Hepatocyte (in vitro differentiated cells): ENCODE data around the gene TYRP1. TPM values are rescaled to one million over a fixed set of nuclear protein-coding genes. Genes with fewer than 3 reads are reported as not detected.
A peak's percentile ranks its signal among the peaks of the same experiment; 100 is the strongest.

Experiments
- DNase-seq: peaks from one replicate; pipeline ENCODE4 v3.0.0-alpha.2; 2016; ENCODE audit warnings: low spot score
- H2AFZ ChIP-seq: fragments of 200-600 bp; sonication (generic); 2 replicates; pipeline ENCODE4 v1.6.0; 2016; ENCODE audit warnings: antibody characterized with exemption, mild to moderate bottlenecking
- H3K27ac ChIP-seq: fragments of 200-600 bp; sonication (generic); 2 replicates; pipeline ENCODE4 v1.5.1; 2016; ENCODE audit warnings: mild to moderate bottlenecking
- H3K27me3 ChIP-seq: fragments of 200-600 bp; sonication (generic); 2 replicates; pipeline ENCODE4 v1.6.1; 2016
- H3K36me3 ChIP-seq: fragments of 200-600 bp; sonication (generic); replicated peaks from 2 replicates; pipeline ENCODE4 v1.5.1; 2016; ENCODE audit warnings: low read depth; ENCODE audit not compliant: insufficient read depth
- H3K4me1 ChIP-seq: fragments of 200-600 bp; sonication (generic); 2 replicates; pipeline ENCODE4 v1.5.1; 2016; ENCODE audit warnings: mild to moderate bottlenecking, moderate library complexity; ENCODE audit not compliant: insufficient read depth
- H3K4me2 ChIP-seq: fragments of 200-600 bp; sonication (generic); 2 replicates; pipeline ENCODE4 v1.6.0; 2016
- H3K4me3 ChIP-seq: fragments of 200-600 bp; sonication (generic); 2 replicates; pipeline ENCODE4 v1.5.1; 2016; ENCODE audit warnings: mild to moderate bottlenecking
- H3K79me2 ChIP-seq: fragments of 200-600 bp; sonication (generic); 2 replicates; pipeline ENCODE4 v1.6.0; 2017; ENCODE audit warnings: mild to moderate bottlenecking
- H3K9me2 ChIP-seq: fragments of 200-600 bp; sonication (generic); replicated peaks from 2 replicates; pipeline ENCODE4 v1.6.0; 2017; ENCODE audit warnings: mild to moderate bottlenecking; ENCODE audit not compliant: insufficient read depth
- H3K9me3 ChIP-seq: fragments of 200-600 bp; sonication (generic); 2 replicates; pipeline ENCODE4 v1.5.1; 2016; ENCODE audit warnings: low read depth, mild to moderate bottlenecking
- H4K20me1 ChIP-seq: fragments of 200-600 bp; sonication (generic); 2 replicates; pipeline ENCODE4 v1.6.0; 2016; ENCODE audit warnings: mild to moderate bottlenecking; ENCODE audit not compliant: insufficient read depth, poor library complexity, severe bottlenecking
- EZH2 ChIP-seq: fragments of 200-600 bp; sonication (generic); IDR thresholded peaks from 2 replicates; pipeline ENCODE4 v1.6.1; 2016; ENCODE audit warnings: antibody characterized with exemption, mild to moderate bottlenecking, borderline replicate concordance
- EZH2phosphoT487 ChIP-seq: fragments of 200-600 bp; sonication (generic); IDR thresholded peaks from one replicate; pipeline ENCODE4 v1.6.1; 2018; ENCODE audit warnings: antibody characterized with exemption, mild to moderate bottlenecking, low read depth, moderate library complexity; ENCODE audit not compliant: unreplicated experiment, severe bottlenecking
- WGBS: methylation state at CpG from one replicate; pipeline ENCODE4 v1.1.6; 2016; ENCODE audit warnings: low lambda C conversion rate; ENCODE audit errors: missing lambda C conversion rate; 5-methylcytosine and 5-hydroxymethylcytosine counted together
- polyA plus RNA-seq: library from polyadenylated mRNA; unstranded; fragments of >200 nt; fragmentation: Nextera tagmentation; extraction: Ambion mirVana; gene quantifications from 2 replicates; pipeline ENCODE4 v1.2.1, GENCODE V29; 2016
- total RNA-seq: library from RNA; depleted of rRNA; stranded (reverse); fragments of >200 nt; gene quantifications from 2 replicates; pipeline ENCODE4 v1.2.3, GENCODE V29; 2014
- TF ChIP-seq, protein P1 (sequence below): fragments of 200-600 bp; sonication (generic); IDR thresholded peaks from 2 replicates; pipeline ENCODE4 v1.5.1; 2016; ENCODE audit warnings: antibody characterized with exemption, mild to moderate bottlenecking; ENCODE audit not compliant: poor library complexity

The TYRP1 gene
- total and polyA plus RNA-seq, 2 experiments from 2014 or later, result 6.4 to 8.6 TPM

DNA sequence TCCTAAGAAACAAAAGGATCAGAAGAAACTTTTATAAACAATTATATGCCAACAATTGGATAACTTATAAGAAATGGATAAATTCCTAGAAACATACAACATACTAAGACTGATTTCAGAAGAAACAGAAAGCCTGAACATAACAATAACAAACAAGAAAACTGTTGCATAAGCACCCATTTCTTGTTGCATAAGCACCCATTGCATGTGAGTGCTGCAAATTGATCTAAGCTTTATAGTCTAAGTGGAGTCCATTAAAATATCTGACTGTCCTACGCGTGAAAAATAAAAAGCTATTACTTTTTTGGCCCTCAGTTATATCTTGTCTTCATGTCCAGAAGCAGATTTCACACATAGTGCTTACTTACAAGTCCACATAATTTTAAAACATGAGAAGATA, 19.3 kb downstream of the TYRP1 start:
- H3K4me1 ChIP-seq, result no peaks in the 10 kb centered on the region
- no peaks in the 10 kb centered on the region for H4K20me1 ChIP-seq
- no peak overlapping the region for H3K4me2 ChIP-seq
- WGBS, result 91% methylated on average over 2 of the region's 2 CpGs
- no peaks in the 10 kb centered on the region for H3K27me3 ChIP-seq
- H3K79me2 ChIP-seq, result no peaks in the 10 kb centered on the region
- no peak overlapping the region for H3K4me3 ChIP-seq
- no peaks in the 10 kb centered on the region for H3K9me2 ChIP-seq
- no peaks in the 10 kb centered on the region for H3K9me3 ChIP-seq
- H2AFZ ChIP-seq, result no peak overlapping the region
- TF ChIP-seq EZH2 (no peak), EZH2phosphoT487 (no peak)
- TF ChIP-seq, protein P1, sequence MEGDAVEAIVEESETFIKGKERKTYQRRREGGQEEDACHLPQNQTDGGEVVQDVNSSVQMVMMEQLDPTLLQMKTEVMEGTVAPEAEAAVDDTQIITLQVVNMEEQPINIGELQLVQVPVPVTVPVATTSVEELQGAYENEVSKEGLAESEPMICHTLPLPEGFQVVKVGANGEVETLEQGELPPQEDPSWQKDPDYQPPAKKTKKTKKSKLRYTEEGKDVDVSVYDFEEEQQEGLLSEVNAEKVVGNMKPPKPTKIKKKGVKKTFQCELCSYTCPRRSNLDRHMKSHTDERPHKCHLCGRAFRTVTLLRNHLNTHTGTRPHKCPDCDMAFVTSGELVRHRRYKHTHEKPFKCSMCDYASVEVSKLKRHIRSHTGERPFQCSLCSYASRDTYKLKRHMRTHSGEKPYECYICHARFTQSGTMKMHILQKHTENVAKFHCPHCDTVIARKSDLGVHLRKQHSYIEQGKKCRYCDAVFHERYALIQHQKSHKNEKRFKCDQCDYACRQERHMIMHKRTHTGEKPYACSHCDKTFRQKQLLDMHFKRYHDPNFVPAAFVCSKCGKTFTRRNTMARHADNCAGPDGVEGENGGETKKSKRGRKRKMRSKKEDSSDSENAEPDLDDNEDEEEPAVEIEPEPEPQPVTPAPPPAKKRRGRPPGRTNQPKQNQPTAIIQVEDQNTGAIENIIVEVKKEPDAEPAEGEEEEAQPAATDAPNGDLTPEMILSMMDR, result no peak
- no peaks in the 10 kb centered on the region for H3K36me3 ChIP-seq
- H3K27ac ChIP-seq, result no peak overlapping the region
- no peak for DNase-seq

DNA sequence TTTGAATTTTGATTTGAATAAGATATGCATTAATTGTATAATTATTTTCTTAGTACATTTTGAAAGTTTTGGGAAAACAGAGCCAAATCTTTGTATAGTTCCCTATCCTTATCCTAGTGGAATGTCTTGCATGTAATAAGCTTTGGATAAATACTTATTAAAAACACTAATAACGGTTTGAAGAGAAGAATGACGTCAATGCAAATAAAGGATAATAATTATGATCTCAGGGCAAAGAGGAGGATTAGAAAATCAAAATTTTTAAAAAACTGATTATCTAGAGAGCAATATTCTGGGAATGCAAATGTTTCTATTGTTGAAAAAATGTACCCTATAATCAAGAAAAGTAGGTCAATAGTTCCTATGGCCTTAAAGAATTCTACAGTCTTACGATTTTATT, 22.1 kb downstream of the TYRP1 start:
- H3K79me2 ChIP-seq, result no peaks in the 10 kb centered on the region
- H3K4me2 ChIP-seq, result no peak overlapping the region
- no peaks in the 10 kb centered on the region for H4K20me1 ChIP-seq
- no peaks in the 10 kb centered on the region for H3K4me1 ChIP-seq
- H3K9me2 ChIP-seq, result no peaks in the 10 kb centered on the region
- TF ChIP-seq EZH2phosphoT487, result no peak
- TF ChIP-seq, protein P1, result no peak
- TF ChIP-seq EZH2, result no peak
- 87% methylated on average over 3 of the region's 3 CpGs for whole genome bisulfite sequencing
- H2AFZ ChIP-seq, result no peak overlapping the region
- no peaks in the 10 kb centered on the region for H3K36me3 ChIP-seq
- H3K4me3 ChIP-seq, result no peak overlapping the region
- H3K9me3 ChIP-seq, result no peaks in the 10 kb centered on the region
- no peaks in the 10 kb centered on the region for H3K27me3 ChIP-seq
- no peak for DNase-seq
- no peak overlapping the region for H3K27ac ChIP-seq

- no peaks in the 10 kb centered on the region for H3K36me3 ChIP-seq
- H4K20me1 ChIP-seq, result no peaks in the 10 kb centered on the region
- TF ChIP-seq EZH2 (no peak), EZH2phosphoT487 (no peak)
- TF ChIP-seq, protein P1, result peak; percentile 10
- H3K27ac ChIP-seq, result no peak overlapping the region
- H3K4me1 ChIP-seq, result no peaks in the 10 kb centered on the region
- no peak for DNase-seq
- no peaks in the 10 kb centered on the region for H3K27me3 ChIP-seq
- 64% methylated on average over 5 of the region's 5 CpGs for WGBS
- no peaks in the 10 kb centered on the region for H3K79me2 ChIP-seq
- no peak overlapping the region for H3K4me3 ChIP-seq
- H2AFZ ChIP-seq, result no peak overlapping the region
- H3K9me2 ChIP-seq, result no peaks in the 10 kb centered on the region
- no peak overlapping the region for H3K4me2 ChIP-seq
- no peaks in the 10 kb centered on the region for H3K9me3 ChIP-seq
Observed at GRCh38 chr9:12716823-12717600, 23.8 kb downstream of the TYRP1 start.
